K562 (cell line): ENCODE data around the gene LIPT2. TPM values are rescaled to one million over a fixed set of nuclear protein-coding genes. Genes with fewer than 3 reads are reported as not detected.
A peak's percentile ranks its signal among the peaks of the same experiment; 100 is the strongest.

ENCODE experiments used
- CAMTA2 ChIP-seq: fragments of 250-450 bp; sonication (Bioruptor Pico); conservative IDR thresholded peaks from 2 replicates; pipeline ENCODE4 v1.5.1; 2022
- CBFB ChIP-seq: sonication (generic); formaldehyde crosslinking; IDR thresholded peaks from 2 replicates; pipeline ENCODE4 v1.4.0; 2020; ENCODE audit warnings: mild to moderate bottlenecking, missing genetic modification reagents
- MGA ChIP-seq: fragments of 450-650 bp; IDR thresholded peaks from 2 replicates; pipeline ENCODE4 v1.6.1; 2016; ENCODE audit warnings: mild to moderate bottlenecking, moderate library complexity
- MYC ChIP-seq, 2 experiments: fragments of 250-450 bp in 1 of 2; sonication (Bioruptor Pico) in 1 of 2; IDR thresholded peaks; 2 replicates each; pipeline versions ENCODE4 v1.5.1 to v1.6.1; 2012 to 2021; ENCODE audit warnings: low read depth in 2 of 2, borderline replicate concordance in 1 of 2, improper control_type of control experiment in 1 of 2, low read length in 1 of 2, mild to moderate bottlenecking in 1 of 2, moderate library complexity in 1 of 2
- TAF7 ChIP-seq: fragments of 450-650 bp; IDR thresholded peaks from 2 replicates; pipeline ENCODE4 v1.6.1; 2016; ENCODE audit warnings: missing genetic modification characterization, missing compliant biosample characterization
- TCFL5 ChIP-seq: fragments of 250-450 bp; sonication (Bioruptor Pico); conservative IDR thresholded peaks from 2 replicates; pipeline ENCODE4 v1.6.1; 2021; ENCODE audit warnings: mild to moderate bottlenecking, moderate library complexity, matching md5 sums
- ZBTB11 ChIP-seq, 3 experiments: fragments of 200-800 bp in 1 of 3; fragments of 250-450 bp in 1 of 3; fragments of 450-650 bp in 1 of 3; sonication (Bioruptor Pico) in 1 of 3; sonication (Bioruptor generic) in 1 of 3; formaldehyde crosslinking in 1 of 3; IDR thresholded peaks; 2 replicates each; pipeline versions ENCODE4 v1.6.1 to v1.8.0; 2016 to 2022; ENCODE audit warnings: mild to moderate bottlenecking in 2 of 3, missing genetic modification characterization in 2 of 3, missing compliant biosample characterization in 1 of 3, moderate library complexity in 1 of 3
- ZBTB49 ChIP-seq: sonication (generic); formaldehyde crosslinking; IDR thresholded peaks from 2 replicates; pipeline ENCODE4 v1.8.0; 2022; ENCODE audit warnings: missing genetic modification reagents, mild to moderate bottlenecking, borderline replicate concordance
- ZNF408 ChIP-seq: fragments of 250-450 bp; sonication (Bioruptor Pico); IDR thresholded peaks from 2 replicates; pipeline ENCODE4 v1.4.0; 2020; ENCODE audit warnings: low read depth, mild to moderate bottlenecking, moderate library complexity
- ZNF717 ChIP-seq: fragments of 250-450 bp; sonication (Bioruptor Pico); IDR thresholded peaks from 2 replicates; pipeline ENCODE4 v1.5.0; 2021
- polyA plus RNA-seq, 8 experiments: library from polyadenylated mRNA; depleted of rRNA in 4 of 8; stranded (reverse) in 5 of 8; unstranded in 3 of 8; fragments of >200 nt; fragmentation: Nextera tagmentation in 2 of 8; fragmentation: Illumina TruSeq in 1 of 8; extraction: Ambion mirVana in 2 of 8; extraction: Trizol in 1 of 8; gene quantifications; 2 replicates each; pipeline versions ENCODE4 v1.2.1 to v1.2.3, GENCODE V29; 2011 to 2014; ENCODE audit warnings: inconsistent platforms in 1 of 8, missing spikeins in 1 of 8
- total RNA-seq, 7 experiments: library from RNA; depleted of rRNA in 6 of 7; stranded (reverse); fragments of >200 nt in 6 of 7; fragmentation: Illumina TruSeq in 2 of 7; extraction: Trizol in 2 of 7; gene quantifications; 2 replicates each; pipeline versions ENCODE4 v1.2.1 to v1.2.3, GENCODE V29; 2011 to 2021; ENCODE audit warnings: low replicate concordance in 1 of 7

Gene LIPT2
- total and polyA plus RNA-seq, 9 of the 15 experiments (the other 6 are each of a cell fraction or from before 2014, with no cell fraction given), result 1.00 to 5.2 (median 3.5) TPM

GRCh38 chr11:74460065-74460464, 33.5 kb downstream of the LIPT2 start (continued):
- TF ChIP-seq MGA (peak; percentile 27; the same call in 1 of the 2 replicates), MYC (IDR thresholded peaks at IDR 0.05; ENCODE audit: low read depth, low read length) (peak; percentile 54; the same call in 1 of the 2 replicates), MYC (CRISPR knock-in tag; IDR thresholded peaks at IDR 0.05; ENCODE audit: borderline replicate concordance, low read depth) (no peak), ZBTB11 (CRISPR knock-in tag; IDR thresholded peaks at IDR 0.05) (no peak), TCFL5 (CRISPR knock-in tag) (no peak), ZNF717 (CRISPR knock-in tag) (no peak), ZNF408 (CRISPR knock-in tag) (no peak), TAF7 (tag) (no peak), CAMTA2 (CRISPR knock-in tag) (no peak), ZBTB49 (CRISPR knock-in tag) (no peak), CBFB (CRISPR knock-in tag) (no peak)
